ENCODE data around the gene DOCK4.

The DOCK4 gene

DNA sequence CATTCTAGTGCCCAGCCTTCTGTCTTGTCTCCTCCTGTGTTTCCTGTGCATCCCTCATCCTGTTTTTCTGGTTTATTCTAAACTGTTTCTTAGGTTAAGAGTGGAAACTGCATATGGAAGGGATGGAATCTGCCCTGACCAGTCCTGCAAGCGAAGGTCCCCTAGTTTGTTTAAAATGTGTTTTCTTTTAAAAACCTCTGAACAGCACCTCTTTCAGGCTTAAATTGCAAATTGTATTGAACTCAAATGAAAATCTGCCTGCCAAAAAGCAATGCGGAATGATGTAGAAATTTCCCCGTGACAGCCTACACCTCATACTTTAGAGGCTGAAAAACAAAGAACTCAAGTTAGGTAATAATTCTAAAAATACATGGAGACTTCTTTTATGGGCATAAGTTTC lies 421.1 kb downstream of the DOCK4 start:
- no peak for DNase-seq

DNA sequence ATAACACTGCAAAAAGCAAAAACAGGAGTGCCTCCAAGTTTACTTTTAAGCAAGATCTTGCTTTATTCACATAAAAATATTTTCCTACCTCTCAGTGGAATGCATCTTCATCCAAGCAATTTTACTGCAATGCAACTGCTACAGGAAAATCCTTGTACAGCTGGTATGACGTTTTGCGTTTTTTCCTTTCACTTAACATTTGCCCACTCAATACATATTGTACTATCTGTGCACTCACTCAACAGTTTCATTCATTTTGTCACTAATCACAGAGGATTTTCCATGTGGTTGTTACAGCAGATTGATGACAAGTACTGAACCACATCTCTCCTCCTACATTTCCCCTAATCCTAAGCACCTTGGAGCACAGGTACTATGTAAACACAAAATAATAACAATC lies 421.9 kb downstream of the DOCK4 start:
- no peak for DNase-seq

DNA sequence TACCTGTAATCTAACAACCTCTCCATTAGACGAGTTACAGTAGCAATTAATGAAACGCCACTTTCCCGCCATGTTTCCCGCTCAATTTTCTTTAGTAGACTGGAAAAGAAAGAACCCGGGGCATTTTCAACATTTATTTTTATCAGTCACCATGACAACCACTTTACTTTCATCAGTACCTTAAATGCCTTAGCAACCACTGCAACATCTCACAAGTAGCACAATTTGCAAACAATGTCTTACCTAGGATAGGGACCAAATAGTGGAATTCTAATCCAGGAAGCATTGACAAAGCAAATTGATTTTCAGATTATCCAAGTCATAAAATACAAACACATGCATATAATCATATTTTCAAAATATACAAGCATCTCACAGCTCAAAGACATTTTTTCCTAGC lies 422.3 kb downstream of the DOCK4 start:
- DNase-seq = no peak

DNA sequence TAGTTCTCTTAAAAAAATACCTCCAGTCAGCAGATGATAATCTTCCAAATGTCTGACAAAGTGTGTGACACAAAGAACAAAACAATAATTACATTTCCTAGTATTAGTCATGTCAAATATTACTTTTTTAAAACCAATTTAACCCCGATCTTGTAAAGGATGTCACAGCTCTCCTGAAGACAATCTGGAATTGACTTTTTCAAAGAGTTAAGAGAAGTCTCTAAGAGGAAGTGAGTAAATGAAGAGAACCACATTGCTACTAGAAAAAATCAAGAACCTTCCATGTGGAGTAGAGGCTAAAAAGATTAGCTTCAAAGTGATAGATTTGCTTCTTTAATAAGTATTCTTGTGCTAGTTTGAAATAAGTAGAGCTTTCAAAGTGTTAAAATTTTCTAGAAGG lies 425.7 kb downstream of the DOCK4 start:
- DNase-seq = no peak

DNA sequence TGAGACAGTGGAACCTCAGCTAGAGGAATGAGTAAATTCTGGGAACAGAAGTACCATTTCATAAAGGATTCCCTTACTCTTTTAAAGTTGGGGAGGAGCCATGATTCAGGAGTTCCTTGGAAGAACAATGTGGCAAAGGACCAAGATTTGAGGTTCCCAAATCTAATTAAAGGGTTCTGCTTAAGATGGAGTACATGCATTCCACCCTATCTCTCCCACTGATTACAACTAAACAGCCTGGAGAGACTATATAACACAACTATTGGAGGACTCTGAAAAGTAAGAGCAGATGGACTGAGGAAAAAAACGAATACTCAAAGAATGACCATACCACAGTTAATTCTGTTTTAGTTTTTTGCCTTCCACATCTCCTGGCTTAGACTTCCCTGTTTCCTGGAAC lies 431.0 kb downstream of the DOCK4 start:
- DNase-seq = no peak

DNA sequence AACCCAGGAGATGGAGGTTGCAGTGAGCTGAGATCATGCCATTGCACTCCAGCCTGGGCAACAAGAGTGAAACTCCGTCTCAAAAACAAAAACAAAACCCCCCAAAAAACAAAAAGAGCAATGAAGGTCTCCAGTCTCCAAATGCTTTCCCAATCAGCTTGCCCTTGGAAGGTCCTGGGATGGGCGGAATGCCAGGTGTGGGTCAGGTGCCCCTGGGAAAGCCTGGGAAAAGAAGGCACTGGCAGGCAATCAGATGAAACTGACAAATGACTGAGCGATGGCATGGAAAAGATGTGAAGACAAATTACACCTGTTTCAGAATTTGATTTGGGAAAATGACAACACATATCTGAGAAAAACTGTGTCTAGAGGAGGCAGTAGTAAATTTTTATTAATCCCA lies 433.5 kb downstream of the DOCK4 start:
- DNase-seq = no peak

DNA sequence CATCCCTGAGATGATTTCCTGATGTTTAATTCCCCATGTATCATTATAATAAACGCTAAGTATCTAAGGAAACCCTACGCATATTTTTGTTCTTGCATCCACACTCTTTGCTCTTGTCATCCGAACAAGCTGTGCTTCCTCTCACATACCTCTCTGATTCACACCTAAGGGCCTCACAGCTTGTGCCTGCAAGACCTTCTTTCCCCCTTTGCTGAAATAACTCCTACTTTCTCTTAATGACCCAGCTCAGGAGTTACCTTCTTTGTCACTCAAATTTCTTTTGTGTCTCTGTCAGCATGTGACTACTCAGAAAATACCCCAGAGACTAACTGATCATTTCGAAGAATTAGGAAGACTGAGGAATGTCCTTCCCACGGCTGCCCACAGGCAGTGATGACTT lies 434.6 kb downstream of the DOCK4 start:
- DNase-seq = no peak

DNA sequence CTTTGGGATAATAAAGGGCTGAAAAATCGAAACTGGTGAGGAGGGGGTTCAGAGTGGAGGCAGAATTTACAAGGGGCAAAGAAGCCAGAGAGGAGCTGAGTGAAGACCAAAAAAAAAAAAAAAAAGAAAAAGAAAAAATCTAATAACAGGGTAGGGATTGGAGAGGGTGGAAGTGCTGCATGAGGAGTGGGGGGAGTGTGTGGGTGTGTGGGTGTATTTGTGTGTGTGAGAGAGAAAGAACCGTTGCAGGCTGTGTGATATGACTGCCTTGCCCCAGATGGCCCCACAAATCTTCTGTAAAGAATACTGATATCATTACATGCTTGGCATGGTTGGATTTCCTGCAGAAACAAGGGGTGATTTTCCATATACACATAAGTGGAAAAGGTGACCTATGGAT lies 436.1 kb downstream of the DOCK4 start:
- DNase-seq = no peak

DNA sequence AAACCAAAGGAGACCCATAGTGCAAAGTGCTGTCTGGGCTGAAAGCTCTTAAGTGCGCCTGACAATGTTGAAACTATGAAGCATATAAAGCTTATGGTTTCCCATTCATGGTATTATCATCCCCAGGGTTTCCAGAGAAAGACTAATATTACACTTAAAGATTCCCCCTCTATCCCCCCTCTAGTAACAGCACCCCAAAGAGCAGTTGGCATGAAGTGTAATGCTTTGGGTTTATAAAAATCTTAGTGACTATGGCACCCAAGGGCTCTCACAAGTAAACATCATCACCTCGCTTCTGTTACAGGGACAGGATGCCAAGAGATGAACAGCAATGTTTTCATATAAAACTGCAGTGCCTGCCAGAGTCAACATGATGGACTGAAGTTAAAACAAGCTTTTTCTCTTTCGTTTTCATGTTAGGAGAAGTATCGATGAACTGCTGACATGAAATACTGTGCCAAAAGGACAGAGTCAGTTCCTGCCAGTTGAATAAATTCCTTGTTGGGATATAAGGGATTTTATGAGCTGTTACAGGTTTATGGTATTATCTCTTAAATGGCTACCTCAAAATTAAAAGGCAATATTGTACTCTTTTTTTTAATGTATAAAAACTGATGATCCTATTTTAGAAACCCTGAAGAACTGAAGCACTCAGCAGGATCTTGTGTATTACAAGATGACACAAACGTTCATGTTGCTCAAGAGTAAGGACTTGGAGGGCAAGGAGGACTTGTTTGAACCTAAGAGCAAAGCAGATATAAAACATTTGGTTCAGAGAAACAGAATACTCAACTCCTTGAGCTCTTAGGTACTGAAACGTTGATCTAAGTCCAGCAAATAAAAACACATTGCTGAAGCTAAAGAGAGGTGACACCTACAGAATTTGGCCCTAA lies 440.2 kb downstream of the DOCK4 start:
- peak; percentile 31 for DNase-seq

DNA sequence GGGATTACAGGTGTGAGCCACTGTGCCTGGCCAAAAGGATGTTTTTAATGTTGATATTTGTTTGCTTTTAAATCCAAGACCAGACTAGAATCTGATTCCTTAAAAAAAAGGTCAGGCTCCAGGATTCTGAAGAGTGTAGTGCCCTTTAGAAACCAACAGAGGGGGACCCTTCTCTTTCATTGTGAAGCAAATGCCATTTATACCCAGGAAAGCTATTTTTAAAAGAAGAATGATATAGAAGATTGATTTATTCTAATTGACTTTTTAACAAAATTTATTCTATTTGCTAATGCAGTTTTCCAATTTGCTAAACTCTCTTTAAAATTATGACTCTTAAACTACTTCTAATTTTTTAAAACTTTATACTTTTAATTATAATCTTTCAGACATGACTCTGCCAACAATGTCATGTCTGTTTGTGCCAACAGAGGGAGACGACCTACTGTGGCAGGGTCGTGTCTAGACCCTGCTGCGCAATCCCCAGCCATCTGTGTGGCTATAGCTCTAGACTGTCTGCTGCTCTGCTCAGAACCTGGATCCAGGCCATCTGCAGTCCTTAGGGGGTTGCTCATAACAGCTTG lies 442.9 kb downstream of the DOCK4 start:
- DNase-seq = peak; percentile 44

DNA sequence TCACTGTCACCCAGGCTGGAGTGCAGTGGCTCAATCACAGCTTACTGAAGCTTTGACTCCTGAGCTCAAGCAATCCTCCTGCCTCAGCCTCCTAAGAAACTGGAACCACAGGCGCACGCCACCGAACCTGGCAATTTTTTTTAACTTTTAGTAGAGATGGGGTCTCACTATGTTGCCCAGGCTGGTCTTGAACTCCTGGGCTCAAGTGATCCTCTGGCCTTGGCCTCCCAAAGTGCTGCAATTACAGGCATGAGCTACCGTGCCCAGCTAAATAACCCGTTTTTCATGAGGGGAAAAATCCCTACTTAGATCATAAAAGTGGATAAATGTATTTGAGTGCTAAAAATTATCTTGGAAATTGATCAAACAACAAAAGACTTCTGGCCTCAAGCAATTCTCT lies 443.4 kb downstream of the DOCK4 start:
- DNase-seq = no peak

DNA sequence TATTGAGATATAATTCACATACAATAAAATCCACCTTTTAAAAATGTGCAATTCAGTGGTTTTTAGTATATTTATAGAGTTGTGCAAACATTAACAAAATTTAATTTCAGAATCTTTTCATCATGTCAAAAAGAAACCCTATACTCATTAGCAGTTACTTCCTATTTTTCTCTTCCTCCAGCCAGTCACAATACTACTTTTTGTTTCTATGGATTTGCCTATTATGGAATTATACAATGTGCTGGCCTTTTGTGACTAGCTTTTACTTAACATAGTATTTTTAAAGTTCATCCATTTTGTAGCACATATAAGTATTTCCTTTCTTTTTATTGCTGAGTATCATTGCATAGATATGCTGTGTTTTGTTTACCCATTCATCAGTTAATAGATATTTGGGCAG lies 444.0 kb downstream of the DOCK4 start:
- DNase-seq = no peak

DNA sequence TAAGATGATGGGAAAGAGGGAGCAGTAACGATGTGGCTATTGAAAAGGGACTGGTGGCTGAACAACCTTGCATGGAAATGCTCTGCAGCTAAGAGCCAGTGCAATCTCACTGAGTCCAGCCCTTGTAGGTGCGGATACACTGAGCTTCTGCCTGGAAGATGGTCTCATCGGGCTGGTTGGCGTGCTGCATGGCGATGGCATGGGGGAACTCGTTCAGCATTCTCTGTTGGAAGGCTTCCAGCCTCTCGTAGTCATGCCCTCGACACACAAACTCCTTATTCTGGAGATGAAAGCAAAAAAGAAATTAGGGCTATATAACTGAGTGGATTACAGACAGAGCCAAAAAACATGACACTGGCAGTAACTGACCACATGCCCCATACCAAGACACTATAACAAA lies 446.2 kb downstream of the DOCK4 start:
- no peak for DNase-seq

DNA sequence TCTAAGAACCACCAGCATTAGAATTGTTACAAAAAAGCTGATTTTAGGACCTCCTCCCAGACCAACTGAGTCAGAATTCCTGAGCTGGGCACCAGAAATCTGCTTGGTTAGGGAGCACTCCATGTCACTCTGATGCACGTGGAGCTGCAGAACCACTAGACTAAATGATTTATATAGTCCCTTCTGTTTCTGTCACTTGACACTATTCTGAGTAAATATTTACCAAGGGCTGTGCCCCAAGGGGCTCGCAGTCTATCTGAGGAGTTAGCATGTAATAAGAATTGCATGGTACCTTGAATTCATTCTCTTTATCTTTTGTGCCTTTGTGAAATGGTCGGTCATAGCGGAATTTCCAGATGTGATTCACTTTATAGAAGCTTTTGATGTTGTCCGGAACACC lies 447.9 kb downstream of the DOCK4 start:
- DNase-seq = peak; percentile 17

DNA sequence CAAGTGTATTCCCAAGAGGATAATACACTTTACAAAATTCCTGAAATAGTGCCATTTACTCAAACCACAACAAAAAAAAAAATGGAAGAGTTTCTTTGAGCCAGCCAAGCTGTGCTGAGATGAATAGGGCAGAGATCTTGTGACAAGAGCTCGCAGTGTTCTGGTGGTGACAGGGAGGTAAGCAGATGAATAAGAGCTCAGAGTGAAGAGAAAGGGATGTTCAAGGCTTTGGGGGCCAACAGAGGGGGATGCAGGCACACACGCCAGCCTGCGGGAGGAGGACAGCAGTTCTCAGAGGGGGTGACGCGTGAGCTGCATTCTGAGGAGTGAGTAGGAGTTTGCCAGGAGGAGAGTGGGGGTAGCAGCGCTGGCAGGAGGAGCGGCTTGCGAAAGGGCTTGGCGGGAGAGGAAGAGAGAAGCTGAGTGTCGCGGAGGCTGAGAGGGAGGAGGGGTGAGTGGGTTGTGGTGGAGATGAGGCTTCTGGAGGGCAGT lies 449.5 kb downstream of the DOCK4 start:
- no peak for DNase-seq

DNA sequence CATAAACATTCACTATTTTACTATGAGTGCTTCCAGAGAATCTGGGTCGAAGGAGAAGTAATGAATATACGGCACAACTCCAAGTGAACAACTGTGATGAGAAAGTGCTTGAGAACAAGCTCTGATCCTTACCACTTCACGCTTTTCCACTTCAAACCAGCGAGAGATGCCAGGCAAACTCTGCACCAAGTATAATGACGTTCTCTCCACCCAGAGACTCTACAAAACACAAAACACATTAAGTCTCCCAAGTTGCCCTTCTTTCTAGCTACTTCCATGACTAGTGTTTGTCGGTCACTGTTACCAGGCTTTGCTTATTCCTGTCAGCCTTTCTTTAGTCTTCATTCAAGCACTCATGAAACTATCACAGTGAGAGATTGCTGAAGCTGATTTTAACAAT lies 450.8 kb downstream of the DOCK4 start:
- DNase-seq = no peak

DNA sequence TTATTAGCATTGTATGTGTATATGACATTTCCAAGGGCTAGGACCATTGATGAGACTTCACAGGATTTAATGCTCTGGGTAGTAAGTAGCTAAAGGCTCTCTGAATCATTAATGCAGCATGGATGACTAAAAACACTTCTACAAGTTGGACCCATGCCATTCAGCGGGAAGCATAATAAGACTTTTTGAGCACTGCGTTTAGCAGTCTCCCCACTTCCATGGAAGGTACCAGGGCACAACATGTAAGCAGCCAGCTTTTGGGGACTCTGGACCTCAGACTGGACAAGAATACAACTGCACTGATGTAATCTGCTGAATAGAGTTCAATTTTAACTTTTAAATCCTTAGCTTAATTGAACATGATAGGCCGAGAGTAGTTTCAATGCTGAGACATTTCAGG lies 452.2 kb downstream of the DOCK4 start:
- no peak for DNase-seq

DNA sequence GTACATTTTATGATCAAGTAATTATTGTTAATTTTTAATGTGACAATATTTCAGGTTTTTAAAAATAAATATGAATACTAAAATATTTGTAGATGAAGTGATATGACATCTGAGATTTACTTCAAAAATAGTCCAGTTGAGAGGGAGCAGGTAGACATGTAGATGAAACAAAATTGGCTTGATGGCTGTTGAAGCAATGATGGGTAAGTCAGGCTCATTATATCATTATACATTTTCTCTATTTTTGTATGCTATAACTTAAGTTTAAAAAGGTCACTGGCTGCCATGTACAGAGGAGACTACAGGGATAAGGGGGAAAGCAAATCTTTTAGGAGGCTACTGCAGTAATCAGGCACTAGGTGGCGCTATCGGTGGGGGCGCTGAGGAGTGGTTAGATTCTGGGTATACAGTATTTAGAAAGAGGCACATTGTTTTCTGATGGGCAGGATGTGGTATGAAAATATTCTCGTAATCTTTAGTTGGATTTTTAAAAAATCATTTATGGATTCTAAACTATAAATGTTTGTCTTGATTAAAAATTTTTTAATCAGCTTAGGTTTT lies 454.1 kb downstream of the DOCK4 start:
- peak; percentile 30 for DNase-seq

DNA sequence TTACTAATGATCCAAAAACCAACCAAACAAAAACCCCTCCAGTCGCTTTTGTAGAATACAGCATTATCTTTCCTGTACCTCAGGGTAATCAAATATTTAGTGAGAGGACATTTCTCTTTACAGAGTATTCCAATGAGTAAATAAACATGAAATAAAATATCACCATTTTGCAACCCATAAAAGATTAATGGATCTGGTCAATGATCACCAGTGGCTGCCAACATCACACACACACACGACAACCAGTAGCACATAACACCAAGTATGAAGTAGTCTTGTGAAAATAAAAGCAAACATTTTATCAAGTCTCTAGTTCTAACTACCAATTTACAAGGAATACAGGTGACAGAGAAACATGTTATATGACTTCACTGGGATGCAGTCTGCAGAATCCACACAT lies 455.3 kb downstream of the DOCK4 start:
- DNase-seq = peak; percentile 30

DNA sequence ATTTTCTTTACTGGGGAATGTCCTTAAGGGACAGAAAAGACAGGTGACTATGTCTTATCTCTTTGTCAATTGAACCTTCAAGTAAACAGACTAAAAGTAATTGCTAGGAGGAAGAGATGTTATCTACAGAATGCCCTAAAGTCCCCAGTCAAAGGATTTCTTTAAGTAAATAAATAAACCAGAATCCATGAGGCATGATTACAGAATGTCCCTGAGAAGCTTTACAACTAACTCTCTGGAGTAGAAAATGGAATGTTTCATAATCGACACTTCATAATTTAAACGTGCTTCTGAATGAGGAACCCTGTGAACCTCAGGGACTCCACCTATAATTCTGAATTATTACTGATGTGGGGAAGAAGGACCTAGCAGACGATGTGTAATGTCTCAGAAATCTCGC lies 456.0 kb downstream of the DOCK4 start:
- DNase-seq = no peak

DNA sequence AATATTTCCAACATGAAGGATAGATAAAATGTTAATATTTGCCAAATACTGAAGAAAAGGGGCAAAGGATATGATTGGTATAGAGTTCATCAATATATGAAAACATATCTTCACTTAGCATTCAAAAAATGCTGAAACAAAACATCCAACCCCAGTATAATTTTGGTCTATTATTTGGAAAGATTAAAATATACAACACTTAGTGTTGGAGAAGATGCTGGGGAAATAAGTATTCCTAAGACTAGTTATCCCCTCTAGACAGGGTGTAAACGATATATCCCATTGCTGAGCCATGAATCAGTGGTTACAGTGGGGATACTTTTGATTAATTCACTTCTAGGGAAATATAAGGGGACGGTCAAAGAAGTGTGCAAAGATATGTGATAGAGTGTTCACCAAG lies 456.6 kb downstream of the DOCK4 start:
- DNase-seq = no peak

DNA sequence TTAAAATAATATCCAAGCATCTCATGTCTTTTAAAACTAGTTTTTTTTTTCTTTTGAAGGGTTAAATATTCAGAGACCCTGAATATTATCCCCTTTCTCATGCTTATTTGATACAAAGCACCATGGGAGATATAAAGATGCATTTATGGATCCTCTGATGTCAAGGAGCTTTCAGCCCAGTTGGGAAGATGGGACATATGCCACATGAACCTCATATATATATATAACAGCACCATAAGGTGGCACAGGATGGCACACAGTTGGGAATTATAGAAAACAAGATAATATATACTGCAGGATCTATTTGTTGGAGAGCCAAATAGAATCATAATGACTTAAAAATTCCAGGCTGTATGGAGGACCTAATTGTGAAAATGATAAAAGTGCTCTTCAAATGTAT lies 458.5 kb downstream of the DOCK4 start:
- no peak for DNase-seq

DNA sequence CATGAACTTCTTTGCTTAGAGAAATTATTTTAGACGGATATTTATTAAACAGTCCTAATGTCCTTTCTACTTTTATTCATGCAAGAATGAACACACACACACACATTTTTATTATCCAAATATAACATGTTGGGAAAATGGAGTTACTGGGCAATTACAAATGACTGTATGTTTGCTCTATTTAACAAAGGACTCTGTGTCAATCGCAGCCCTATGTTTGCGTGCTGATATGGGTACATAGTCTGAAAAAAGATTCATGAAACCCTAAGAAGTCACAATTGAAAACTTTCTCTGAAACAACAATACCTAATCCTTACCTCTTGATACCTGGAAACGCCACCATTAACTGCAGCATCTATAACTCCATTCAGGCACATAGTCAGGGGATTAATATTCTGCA lies 459.2 kb downstream of the DOCK4 start:
- no peak for DNase-seq

DNA sequence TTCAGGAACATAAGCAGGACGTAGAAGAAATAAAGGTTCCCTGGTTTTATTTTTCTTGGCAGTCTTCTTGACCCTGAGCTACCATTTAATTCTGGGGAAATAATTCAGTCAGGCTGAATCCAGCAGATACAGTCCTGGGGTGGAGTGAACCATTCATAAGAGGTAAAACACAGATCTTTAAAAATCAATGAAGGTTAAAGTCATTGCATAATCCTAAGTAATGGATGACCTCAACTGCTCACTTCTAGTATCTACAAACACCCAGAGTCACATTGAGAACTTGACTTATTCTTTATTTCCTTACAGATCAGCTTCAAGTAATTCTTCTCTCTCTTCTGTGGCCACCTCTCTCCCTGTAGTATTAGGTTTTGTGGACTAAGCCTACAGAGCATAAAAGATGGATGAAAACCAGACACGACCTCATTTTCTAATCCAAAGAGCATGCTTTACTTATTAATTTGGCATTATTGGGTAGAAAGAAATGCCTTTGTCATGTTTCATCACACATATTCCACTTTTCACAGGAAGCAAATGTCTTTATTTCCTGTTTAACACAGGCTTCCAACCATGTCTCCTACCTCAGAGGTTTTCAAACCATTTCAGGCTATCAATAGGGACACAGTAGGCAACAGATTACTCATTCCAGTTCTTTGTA lies 461.6 kb downstream of the DOCK4 start:
- DNase-seq = no peak
